HG02981 (cell line): ENCODE measurements around the gene PPP1R15A.
"Not testable (repeated sequence)": the region's sequence is repeated elsewhere in the genome, so short reads cannot be mapped to it uniquely, and the experiment has no call there.

Experiments
- ATAC-seq: cut with Tn5 transposase; IDR thresholded peaks from one replicate; pipeline ENCODE4 v1.9.1; 2021; ENCODE audit warnings: mild to moderate bottlenecking, moderate library complexity; ENCODE audit not compliant: unreplicated experiment

The PPP1R15A gene

GRCh38 chr19:48879025-48879637 is 6.9 kb downstream of the PPP1R15A start:
- no peak for ATAC-seq

GRCh38 chr19:48879696-48880095 is 7.5 kb downstream of the PPP1R15A start:
- ATAC-seq = not testable (repeated sequence)

GRCh38 chr19:48881741-48882657 is 9.8 kb downstream of the PPP1R15A start:
- ATAC-seq = no peak

- no peak for ATAC-seq
Measured at GRCh38 chr19:48883726-48884125, 11.5 kb downstream of the PPP1R15A start.

GRCh38 chr19:48887861-48888612 is 15.8 kb downstream of the PPP1R15A start:
- no peak for ATAC-seq

GRCh38 chr19:48889496-48889895 is 17.3 kb downstream of the PPP1R15A start:
- ATAC-seq = not testable (repeated sequence)

- no peak for ATAC-seq
Measured at GRCh38 chr19:48890551-48890950, 18.3 kb downstream of the PPP1R15A start.

- ATAC-seq = no peak
Measured at GRCh38 chr19:48895226-48895625, 23.0 kb downstream of the PPP1R15A start.

GRCh38 chr19:48896191-48896720 is 24.0 kb downstream of the PPP1R15A start:
- no peak for ATAC-seq

GRCh38 chr19:48897181-48897580 is 25.0 kb downstream of the PPP1R15A start:
- no peak for ATAC-seq

- ATAC-seq = not testable (repeated sequence)
Measured at GRCh38 chr19:48899386-48899749, 27.1 kb downstream of the PPP1R15A start.

GRCh38 chr19:48899781-48900476 is 27.7 kb downstream of the PPP1R15A start, which contains the start of gene NUCB1:
Gene NUCB1, plus strand, starts transcription at chr19:48900312. Its CDS starts 485 bp downstream, at chr19:48900797.
- ATAC-seq = peak; percentile 78

GRCh38 chr19:48900477-48901406 is 28.5 kb downstream of the PPP1R15A start:
- no peak for ATAC-seq

- ATAC-seq = not testable (repeated sequence)
Measured at GRCh38 chr19:48902291-48902690, 30.1 kb downstream of the PPP1R15A start.

- not testable (repeated sequence) for ATAC-seq
Measured at GRCh38 chr19:48903788-48904187, 31.6 kb downstream of the PPP1R15A start.

GRCh38 chr19:48905664-48906063 is 33.4 kb downstream of the PPP1R15A start:
- no peak for ATAC-seq

GRCh38 chr19:48906324-48906723 is 34.1 kb downstream of the PPP1R15A start:
- ATAC-seq = no peak

- ATAC-seq = no peak
Measured at GRCh38 chr19:48907671-48908070, 35.5 kb downstream of the PPP1R15A start.

- ATAC-seq = not testable (repeated sequence)
Measured at GRCh38 chr19:48909424-48910077, 37.3 kb downstream of the PPP1R15A start.
